NT2/D1 (cell line): ENCODE data around the gene HDGFL2.

Experiments
- SUZ12 ChIP-seq: IDR thresholded peaks from 2 replicates; pipeline ENCODE4 v1.6.1; 2011; ENCODE audit not compliant: insufficient read length, insufficient read depth; ENCODE audit errors: extremely low read depth
- ZNF274 ChIP-seq: IDR thresholded peaks from 2 replicates; pipeline ENCODE4 v1.6.1; 2011; ENCODE audit warnings: mild to moderate bottlenecking, low read depth, low read length

GRCh38 chr19:4528843-4529242 lies 56.7 kb downstream of the HDGFL2 start:
- TF ChIP-seq SUZ12 (no peak), ZNF274 (no peak)
